Esophagus squamous epithelium (tissue), 5 donors: ENCODE results near the gene HOOK2. TPM values are rescaled to one million over a fixed set of nuclear protein-coding genes. Genes with fewer than 3 reads are reported as not detected.

ENCODE experiments used
- DNase-seq: peaks from one replicate; lab custom pipeline; 2025; lab: John Stamatoyannopoulos, UW
- H3K27ac ChIP-seq, 4 donors: fragments of 200-600 bp; sonication (generic); one replicate each; pipeline ENCODE4 v1.5.1; 2016 to 2019; ENCODE audit warnings: mild to moderate bottlenecking in 1 of 4
- H3K27me3 ChIP-seq, 4 donors: fragments of 200-600 bp; sonication (generic); 1 replicate in 3 of 4; 2 replicates in 1 of 4; pipeline versions ENCODE4 v1.5.1 to v1.6.0; 2017 to 2021; ENCODE audit warnings: antibody characterized with exemption in 1 of 4
- H3K36me3 ChIP-seq, 3 donors: fragments of 200-600 bp; sonication (generic); one replicate each; pipeline ENCODE4 v1.5.1; 2016 to 2019
- H3K4me1 ChIP-seq, 3 donors: fragments of 200-600 bp; sonication (generic); one replicate each; pipeline ENCODE4 v1.5.1; 2017 to 2019
- H3K4me3 ChIP-seq, 4 donors: fragments of 200-600 bp; sonication (generic); 1 replicate in 3 of 4; 2 replicates in 1 of 4; pipeline ENCODE4 v1.5.1; 2016 to 2019; ENCODE audit warnings: mild to moderate bottlenecking in 2 of 4, moderate library complexity in 1 of 4
- H3K9me3 ChIP-seq, 3 donors: fragments of 200-600 bp; sonication (generic); one replicate each; pipeline ENCODE4 v1.5.1; 2016 to 2019
- POLR2A ChIP-seq, 4 donors: fragments of 450-650 bp; IDR thresholded peaks; one replicate each; pipeline ENCODE4 v1.6.1; 2017; ENCODE audit warnings: antibody characterized with exemption in 4 of 4, mild to moderate bottlenecking in 4 of 4, moderate library complexity in 3 of 4
- WGBS, 2 donors: methylation state at CpG; one replicate each; pipeline ENCODE4 v1.1.5; 2018; 5-methylcytosine and 5-hydroxymethylcytosine counted together
- intact Hi-C: fragments of 100-400 bp; cut with DNase I; formaldehyde crosslinking; loops from one replicate; pipeline ENCODE4 v1.15.0; 2022
- total RNA-seq, 4 donors: library from RNA; depleted of rRNA; stranded (reverse); fragments of >200 nt; gene quantifications; one replicate each; pipeline ENCODE4 v1.1.0, GENCODE V29; 2016
- TF ChIP-seq, protein P1 (sequence below), 6 experiments: fragments of 450-650 bp in 4 of 6; fragments of 200-600 bp in 2 of 6; sonication (generic) in 2 of 6; IDR thresholded peaks; one replicate each; pipeline ENCODE4 v1.5.1; 2016 to 2019; ENCODE audit warnings: antibody characterized with exemption in 6 of 6, mild to moderate bottlenecking in 4 of 6, moderate library complexity in 4 of 6
- donor health status: DM: yes; HTN: yes; CAD: no.

The HOOK2 gene
- total RNA-seq, 4 donors from 2014 or later: 41.4 to 76.5 (median 61.6) TPM

DNA sequence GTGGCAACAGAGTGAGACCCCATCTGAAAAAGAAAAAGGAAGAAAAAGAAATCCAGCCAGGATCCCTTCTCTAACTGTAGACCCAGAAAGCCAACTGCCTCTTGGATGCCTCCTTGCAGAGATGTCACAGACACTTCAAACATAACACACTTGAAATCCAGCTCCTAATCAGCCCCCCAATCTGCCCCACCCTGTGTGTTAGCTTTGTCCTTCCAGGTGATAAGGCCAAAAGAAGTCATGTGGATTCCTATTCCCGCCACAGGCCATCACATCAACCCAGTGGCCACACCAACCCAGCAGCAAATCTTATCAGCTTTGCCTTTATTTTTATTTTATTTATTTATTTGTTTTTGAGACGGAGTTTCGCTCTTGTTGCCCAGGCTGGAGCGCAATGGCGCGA is 15.7 kb downstream of the HOOK2 start:
- Histone ChIP-seq H3K4me1 (peaks cover 11 to 14% (median 11%) of the 10 kb centered on the region in 3 donors), H3K9me3 (no peaks in the 10 kb centered on the region), H3K4me3 (no peak overlapping the region), H3K27me3 (no peaks in the 10 kb centered on the region), H3K27ac (no peak overlapping the region), H3K36me3 (peaks cover 0 to 35% (median 13%) of the 10 kb centered on the region in 3 donors)
- DNase-seq: no peak
- intact Hi-C loops: no loop called here
- TF ChIP-seq POLR2A (IDR thresholded peaks at IDR 0.05): no peak
- TF ChIP-seq, protein P1, sequence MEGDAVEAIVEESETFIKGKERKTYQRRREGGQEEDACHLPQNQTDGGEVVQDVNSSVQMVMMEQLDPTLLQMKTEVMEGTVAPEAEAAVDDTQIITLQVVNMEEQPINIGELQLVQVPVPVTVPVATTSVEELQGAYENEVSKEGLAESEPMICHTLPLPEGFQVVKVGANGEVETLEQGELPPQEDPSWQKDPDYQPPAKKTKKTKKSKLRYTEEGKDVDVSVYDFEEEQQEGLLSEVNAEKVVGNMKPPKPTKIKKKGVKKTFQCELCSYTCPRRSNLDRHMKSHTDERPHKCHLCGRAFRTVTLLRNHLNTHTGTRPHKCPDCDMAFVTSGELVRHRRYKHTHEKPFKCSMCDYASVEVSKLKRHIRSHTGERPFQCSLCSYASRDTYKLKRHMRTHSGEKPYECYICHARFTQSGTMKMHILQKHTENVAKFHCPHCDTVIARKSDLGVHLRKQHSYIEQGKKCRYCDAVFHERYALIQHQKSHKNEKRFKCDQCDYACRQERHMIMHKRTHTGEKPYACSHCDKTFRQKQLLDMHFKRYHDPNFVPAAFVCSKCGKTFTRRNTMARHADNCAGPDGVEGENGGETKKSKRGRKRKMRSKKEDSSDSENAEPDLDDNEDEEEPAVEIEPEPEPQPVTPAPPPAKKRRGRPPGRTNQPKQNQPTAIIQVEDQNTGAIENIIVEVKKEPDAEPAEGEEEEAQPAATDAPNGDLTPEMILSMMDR (IDR thresholded peaks at IDR 0.05): no peak
- WGBS, 2 donors: 93 to 94% methylated on average over 6 of the region's 6 CpGs

DNA sequence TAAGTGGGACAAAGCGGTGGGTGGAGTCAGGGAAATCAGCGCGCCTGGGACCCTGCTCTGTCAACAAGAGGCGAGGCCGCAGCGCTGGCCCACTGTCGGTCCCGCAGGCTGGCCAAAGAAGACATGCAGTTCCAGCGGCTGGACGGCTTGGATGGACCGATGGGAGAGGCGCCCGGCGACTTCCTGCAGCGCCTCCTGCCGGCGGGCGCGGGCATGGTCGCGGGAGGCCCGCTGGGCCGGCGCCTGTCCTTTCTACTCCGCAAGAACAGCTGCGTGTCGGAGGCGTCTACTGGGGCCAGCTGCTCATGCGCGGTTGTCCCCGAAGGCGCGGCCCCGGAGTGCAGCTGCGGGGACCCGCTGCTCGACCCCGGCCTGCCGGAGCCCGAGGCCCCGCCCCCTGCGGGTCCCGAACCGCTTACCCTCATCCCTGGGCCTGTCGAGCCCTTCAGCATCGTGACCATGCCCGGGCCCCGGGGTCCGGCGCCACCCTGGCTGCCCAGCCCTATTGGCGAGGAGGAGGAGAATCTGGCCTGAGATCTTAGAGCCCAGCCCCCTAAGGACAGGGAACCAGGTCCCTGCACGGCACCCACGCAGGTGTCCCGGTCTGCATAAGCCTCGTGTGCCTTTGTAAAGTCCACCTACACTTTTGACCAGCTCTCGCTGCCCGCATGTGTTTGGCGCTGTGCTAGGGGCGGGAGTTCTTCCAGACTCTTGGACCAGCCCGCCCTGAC is 17.6 kb downstream of the HOOK2 start:
- H3K9me3 ChIP-seq: no peaks in the 10 kb centered on the region
- peaks cover 0 to 12% (median 0%) of the 10 kb centered on the region in 4 donors for H3K27me3 ChIP-seq
- TF ChIP-seq, protein P1 (IDR thresholded peaks at IDR 0.05): peak; percentile 86 to 96 (median 94)
- no peak for TF ChIP-seq POLR2A (IDR thresholded peaks at IDR 0.05)
- DNase-seq: no peak
- peak overlapping the region in 3 of 4 donors; percentile 29 to 59 (median 41) for H3K4me3 ChIP-seq
- H3K4me1 ChIP-seq: peaks cover 11 to 14% (median 11%) of the 10 kb centered on the region in 3 donors
- peaks cover 0 to 15% (median 3%) of the 10 kb centered on the region in 3 donors for H3K36me3 ChIP-seq
- intact Hi-C loops: no loop called here
- WGBS, 2 donors: 28 to 43% methylated on average over 7 to 14 of the region's 60 CpGs
- peak overlapping the region in 2 of 4 donors; percentile 36 to 59 for H3K27ac ChIP-seq

DNA sequence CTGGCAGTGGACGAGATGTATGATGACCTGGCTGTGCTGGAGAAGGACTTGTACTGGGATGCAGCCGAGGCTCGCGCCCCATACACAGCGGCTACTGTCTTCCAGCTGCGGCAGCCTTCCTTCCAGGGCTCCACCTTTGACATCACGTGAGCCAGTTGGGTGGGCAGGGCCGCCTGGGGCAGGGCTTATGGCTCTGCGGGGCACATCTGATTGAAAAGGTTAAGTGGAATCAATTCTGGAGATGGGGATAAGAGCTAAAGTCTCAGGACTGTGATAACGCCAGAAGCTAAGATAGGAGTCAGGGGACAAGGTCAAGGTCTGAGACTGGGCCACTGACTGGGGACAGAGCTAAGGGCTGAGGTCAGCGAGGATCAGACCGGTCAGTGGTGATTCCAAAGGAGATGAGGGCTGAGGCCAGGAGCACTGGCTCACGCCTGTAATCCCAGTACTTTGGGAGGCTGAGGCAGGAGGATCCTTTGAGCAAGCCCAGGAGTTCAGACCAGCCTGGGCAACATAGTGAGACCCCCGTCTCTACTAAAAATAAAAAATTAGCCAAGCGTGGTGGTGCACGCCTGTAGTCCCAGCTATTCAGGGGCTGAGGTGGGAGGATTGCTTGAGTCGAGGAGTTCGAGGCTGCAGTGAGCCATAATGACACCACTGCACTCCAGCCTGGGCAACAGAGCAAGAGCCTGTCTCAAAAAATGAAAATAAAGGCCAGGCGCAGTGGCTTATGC is 19.0 kb downstream of the HOOK2 start:
- peaks cover 0 to 26% (median 0%) of the 10 kb centered on the region in 4 donors for H3K27me3 ChIP-seq
- H3K4me1 ChIP-seq: peaks cover 11 to 19% (median 11%) of the 10 kb centered on the region in 3 donors
- no peak overlapping the region for H3K27ac ChIP-seq
- DNase-seq: no peak
- TF ChIP-seq POLR2A (IDR thresholded peaks at IDR 0.05): no peak
- TF ChIP-seq, protein P1 (IDR thresholded peaks at IDR 0.05): no peak
- no peaks in the 10 kb centered on the region for H3K9me3 ChIP-seq
- intact Hi-C loops: no loop called here
- no peak overlapping the region for H3K4me3 ChIP-seq
- 60 to 93% methylated on average over 10 of the region's 19 CpGs for WGBS, 2 donors
- peaks cover 0 to 1% (median 0%) of the 10 kb centered on the region in 3 donors for H3K36me3 ChIP-seq

DNA sequence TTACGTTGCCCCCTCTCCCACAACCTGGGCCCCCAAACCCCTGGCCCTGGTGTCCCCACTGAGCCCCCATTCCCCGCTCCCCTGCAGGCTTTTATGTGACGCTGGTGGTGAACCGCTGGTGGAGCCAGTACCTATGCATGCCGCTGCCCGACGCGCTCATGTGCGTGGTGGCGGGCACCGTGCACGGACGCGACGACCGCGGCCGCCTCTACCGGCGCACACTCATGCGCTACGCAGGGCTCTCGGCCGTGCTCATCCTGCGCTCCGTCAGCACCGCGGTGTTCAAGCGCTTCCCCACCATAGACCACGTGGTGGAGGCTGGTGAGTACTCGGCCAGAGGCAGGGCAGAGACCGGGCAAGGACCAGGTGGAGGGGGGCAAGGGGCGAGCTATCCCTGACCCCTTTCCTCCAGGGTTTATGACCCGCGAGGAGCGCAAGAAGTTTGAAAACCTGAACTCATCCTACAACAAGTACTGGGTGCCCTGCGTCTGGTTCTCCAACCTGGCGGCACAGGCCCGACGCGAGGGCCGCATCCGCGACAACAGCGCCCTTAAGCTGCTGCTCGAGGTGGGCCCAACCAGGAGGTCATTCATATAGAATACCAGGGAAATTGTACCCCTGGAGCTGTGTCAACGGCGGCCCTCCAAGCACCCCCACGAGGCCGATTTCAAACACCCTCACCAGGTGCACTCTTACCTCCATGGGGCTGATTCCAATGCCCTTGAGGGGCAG is 20.7 kb downstream of the HOOK2 start:
- intact Hi-C loops: no loop called here
- TF ChIP-seq, protein P1 (IDR thresholded peaks at IDR 0.05): no peak
- TF ChIP-seq POLR2A (IDR thresholded peaks at IDR 0.05): no peak
- 78 to 88% methylated on average over 9 to 41 of the region's 50 CpGs for WGBS, 2 donors

More for the DNA sequence above, 20.7 kb downstream of the HOOK2 start:
- no peaks in the 10 kb centered on the region for H3K36me3 ChIP-seq
- no peak overlapping the region for H3K27ac ChIP-seq
- peaks cover 0 to 41% (median 0%) of the 10 kb centered on the region in 4 donors for H3K27me3 ChIP-seq
- no peaks in the 10 kb centered on the region for H3K9me3 ChIP-seq
- no peak for DNase-seq
- no peak overlapping the region for H3K4me3 ChIP-seq
- H3K4me1 ChIP-seq: peaks cover 20 to 36% (median 22%) of the 10 kb centered on the region in 3 donors
